WTC11 (cell line): ENCODE measurements around the gene LILRA6. TPM values are rescaled to one million over a fixed set of nuclear protein-coding genes. Genes with fewer than 3 reads are reported as not detected.

Source experiments
- ATAC-seq: fragments of 200-7000 bp; cut with Tn5 transposase; 2 replicates; pipeline ENCODE4 v1.10.0; 2021; ENCODE audit warnings: mild to moderate bottlenecking, moderate library complexity
- CTCF ChIA-PET: fragments of 300-600 bp; sonication (Branson Sonifier 250); formaldehyde crosslinking; loops from one replicate; lab custom pipeline; 2021; ENCODE audit warnings: antibody characterized with exemption; lab: Charles Lee
- POLR2A ChIA-PET: fragments of 350-600 bp; sonication (Branson Sonifier 250); formaldehyde crosslinking; loops from one replicate; lab custom pipeline; 2021; ENCODE audit warnings: antibody characterized with exemption; lab: Charles Lee
- DNase-seq: peaks from one replicate; pipeline ENCODE4 v3.0.0; 2021; ENCODE audit warnings: low spot score
- H3K27ac Mint-ChIP-seq: 2 replicates; pipeline ENCODE4 v1.8.0; 2021; ENCODE audit warnings: mixed read lengths
- H3K27me3 Mint-ChIP-seq: 2 replicates; pipeline ENCODE4 v1.8.0; 2021; ENCODE audit warnings: low read depth, mild to moderate bottlenecking, moderate library complexity, mixed read lengths
- H3K36me3 Mint-ChIP-seq: 2 replicates; pipeline ENCODE4 v1.8.0; 2021; ENCODE audit warnings: mixed read lengths
- H3K4me1 Mint-ChIP-seq: 2 replicates; pipeline ENCODE4 v1.8.0; 2022; ENCODE audit warnings: mixed read lengths
- H3K4me3 Mint-ChIP-seq: 2 replicates; pipeline ENCODE4 v1.8.0; 2021; ENCODE audit warnings: mild to moderate bottlenecking, moderate library complexity, mixed read lengths
- H3K9me3 Mint-ChIP-seq: 2 replicates; pipeline ENCODE4 v1.8.0; 2021; ENCODE audit warnings: mixed read lengths
- ATF2 ChIP-seq: sonication (generic); formaldehyde crosslinking; IDR thresholded peaks from 2 replicates; pipeline ENCODE4 v1.8.1; 2022; ENCODE audit warnings: low read depth, missing genetic modification reagents, borderline replicate concordance
- E2F1 ChIP-seq: sonication (generic); formaldehyde crosslinking; IDR thresholded peaks from 2 replicates; pipeline ENCODE4 v1.8.0; 2022; ENCODE audit warnings: mild to moderate bottlenecking, missing genetic modification reagents
- E2F5 ChIP-seq: sonication (generic); formaldehyde crosslinking; IDR thresholded peaks from 2 replicates; pipeline ENCODE4 v1.8.1; 2022; ENCODE audit warnings: mild to moderate bottlenecking, moderate library complexity, missing genetic modification reagents
- EMX1 ChIP-seq: fragments of 250-450 bp; sonication (Bioruptor Pico); IDR thresholded peaks from 2 replicates; pipeline ENCODE4 v1.8.0; 2021; ENCODE audit warnings: mild to moderate bottlenecking
- ESRRA ChIP-seq: sonication (generic); formaldehyde crosslinking; IDR thresholded peaks from 2 replicates; pipeline ENCODE4 v1.8.1; 2022; ENCODE audit warnings: mild to moderate bottlenecking, missing genetic modification reagents, borderline replicate concordance
- FOXJ3 ChIP-seq: sonication (generic); formaldehyde crosslinking; IDR thresholded peaks from 2 replicates; pipeline ENCODE4 v1.9.0; 2021; ENCODE audit warnings: missing genetic modification reagents, mild to moderate bottlenecking, borderline replicate concordance
- FOXP1 ChIP-seq: sonication (generic); formaldehyde crosslinking; IDR thresholded peaks from 2 replicates; pipeline ENCODE4 v1.8.0; 2022; ENCODE audit warnings: missing genetic modification reagents, mild to moderate bottlenecking, moderate library complexity, borderline replicate concordance
- HMGA2 ChIP-seq: fragments of 250-450 bp; sonication (Bioruptor Pico); IDR thresholded peaks from 2 replicates; pipeline ENCODE4 v1.4.0; 2021; ENCODE audit warnings: mild to moderate bottlenecking, moderate library complexity
- MYBL2 ChIP-seq: sonication (generic); formaldehyde crosslinking; IDR thresholded peaks from 2 replicates; pipeline ENCODE4 v1.8.1; 2023; ENCODE audit warnings: mild to moderate bottlenecking, moderate library complexity, missing genetic modification reagents
- NFYB ChIP-seq: sonication (generic); formaldehyde crosslinking; conservative IDR thresholded peaks from 2 replicates; pipeline ENCODE4 v1.8.0; 2022; ENCODE audit warnings: low read depth, missing genetic modification reagents
- NR3C1 ChIP-seq: sonication (generic); formaldehyde crosslinking; conservative IDR thresholded peaks from 2 replicates; pipeline ENCODE4 v1.8.1; 2023; ENCODE audit warnings: low read depth, mild to moderate bottlenecking, missing genetic modification reagents
- TCF7 ChIP-seq: sonication (generic); formaldehyde crosslinking; IDR thresholded peaks from 2 replicates; pipeline ENCODE4 v1.8.0; 2022; ENCODE audit warnings: mild to moderate bottlenecking, low read depth, missing genetic modification reagents, moderate library complexity
- ZMAT4 ChIP-seq: fragments of 250-450 bp; sonication (Bioruptor Pico); IDR thresholded peaks from 2 replicates; pipeline ENCODE4 v1.9.0; 2021; ENCODE audit warnings: mild to moderate bottlenecking
- ZNF121 ChIP-seq: sonication (generic); formaldehyde crosslinking; IDR thresholded peaks from 2 replicates; pipeline ENCODE4 v1.8.0; 2023; ENCODE audit warnings: missing genetic modification reagents
- ZNF232 ChIP-seq: sonication (generic); formaldehyde crosslinking; IDR thresholded peaks from 2 replicates; pipeline ENCODE4 v1.8.0; 2022; ENCODE audit warnings: mild to moderate bottlenecking, missing genetic modification reagents
- ZNF263 ChIP-seq: sonication (generic); formaldehyde crosslinking; IDR thresholded peaks from 2 replicates; pipeline ENCODE4 v1.8.1; 2022; ENCODE audit warnings: low read depth, mild to moderate bottlenecking, moderate library complexity, missing genetic modification reagents
- ZNF317 ChIP-seq: sonication (generic); formaldehyde crosslinking; IDR thresholded peaks from 2 replicates; pipeline ENCODE4 v1.8.1; 2023; ENCODE audit warnings: low read depth, mild to moderate bottlenecking, moderate library complexity, missing genetic modification reagents, borderline replicate concordance
- total RNA-seq: library from RNA; stranded (reverse); gene quantifications from 3 replicates; pipeline ENCODE4 v1.2.3, GENCODE V29; 2021
- TF ChIP-seq, protein P1 (sequence below): sonication (generic); formaldehyde crosslinking; IDR thresholded peaks from 2 replicates; pipeline ENCODE4 v1.8.1; 2023; ENCODE audit warnings: mild to moderate bottlenecking, missing genetic modification reagents, borderline replicate concordance
- TF ChIP-seq, protein P2 (sequence below): sonication (generic); formaldehyde crosslinking; IDR thresholded peaks from 2 replicates; pipeline ENCODE4 v1.8.1; 2022; ENCODE audit warnings: low read depth, mild to moderate bottlenecking, moderate library complexity, missing genetic modification reagents, borderline replicate concordance
- TF ChIP-seq, protein P3 (sequence below): sonication (generic); formaldehyde crosslinking; IDR thresholded peaks from 2 replicates; pipeline ENCODE4 v1.8.0; 2022; ENCODE audit warnings: mild to moderate bottlenecking, missing genetic modification reagents
- TF ChIP-seq, protein P4 (sequence below): fragments of 250-450 bp; sonication (Bioruptor Pico); IDR thresholded peaks from 2 replicates; pipeline ENCODE4 v1.9.0; 2021; ENCODE audit warnings: mild to moderate bottlenecking, borderline replicate concordance
- TF ChIP-seq, protein P5 (sequence below): sonication (generic); formaldehyde crosslinking; conservative IDR thresholded peaks from 2 replicates; pipeline ENCODE4 v1.8.1; 2022; ENCODE audit warnings: mild to moderate bottlenecking, missing genetic modification reagents

The LILRA6 gene
- total RNA-seq, 1 experiment from 2014 or later, result not detected

DNA sequence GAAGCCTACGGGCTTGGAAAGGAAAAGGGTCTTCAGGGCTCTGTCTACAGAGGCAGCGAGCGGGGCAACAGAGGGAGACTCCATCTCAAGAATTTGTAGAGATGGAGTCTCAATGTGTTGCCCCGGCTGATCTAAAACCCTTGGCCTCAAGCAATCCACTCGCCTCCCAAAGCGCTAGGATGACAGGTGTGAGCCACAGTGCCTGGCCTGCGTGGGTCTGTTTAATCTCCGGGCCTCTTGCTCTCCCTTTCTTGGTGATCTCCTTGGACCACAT lies 33.9 kb downstream of the LILRA6 start:
- H3K9me3 Mint-ChIP-seq, result no peaks in the 10 kb centered on the region
- no peaks in the 10 kb centered on the region; the same call in 1 of the 2 replicates for H3K27me3 Mint-ChIP-seq
- ATAC-seq, result peak; percentile 18; the same call in 1 of the 2 replicates
- peak overlapping the region; percentile 97 for H3K27ac Mint-ChIP-seq
- POLR2A ChIA-PET, result interaction anchor here (1.5 to 3.9 kb wide), 4 partner anchors 9 to 57 kb away, joined by 4 to 21 read pairs (median 7); partner anchors contain the start of genes MBOAT7, RPS9 and TSEN34
- H3K4me1 Mint-ChIP-seq, result peaks cover 40% of the 10 kb centered on the region
- peaks cover 52% of the 10 kb centered on the region for H3K36me3 Mint-ChIP-seq
- CTCF ChIA-PET, result interaction anchor here (0.8 to 2.6 kb wide), 4 partner anchors 19 to 57 kb away, joined by 4 to 14 read pairs (median 4); partner anchors contain the start of gene MBOAT7
- H3K4me3 Mint-ChIP-seq, result no peak overlapping the region
- no peak for DNase-seq
- TF ChIP-seq E2F1 (CRISPR knock-in tag) (no peak), ZNF317 (CRISPR knock-in tag) (no peak), EMX1 (no peak; the same call in 1 of the 2 replicates), MYBL2 (CRISPR knock-in tag) (no peak), ZNF232 (no peak), ESRRA (CRISPR knock-in tag) (no peak), ZNF263 (CRISPR knock-in tag) (no peak), HMGA2 (CRISPR knock-in tag) (no peak), FOXP1 (CRISPR knock-in tag) (no peak), ZNF121 (peak; percentile 57), FOXJ3 (CRISPR knock-in tag) (no peak), ATF2 (CRISPR knock-in tag) (no peak), ZMAT4 (CRISPR knock-in tag) (no peak; the same call in 1 of the 2 replicates), TCF7 (CRISPR knock-in tag) (no peak), E2F5 (CRISPR knock-in tag) (no peak), NFYB (CRISPR knock-in tag) (no peak), NR3C1 (CRISPR knock-in tag) (no peak)
- TF ChIP-seq, protein P1, sequence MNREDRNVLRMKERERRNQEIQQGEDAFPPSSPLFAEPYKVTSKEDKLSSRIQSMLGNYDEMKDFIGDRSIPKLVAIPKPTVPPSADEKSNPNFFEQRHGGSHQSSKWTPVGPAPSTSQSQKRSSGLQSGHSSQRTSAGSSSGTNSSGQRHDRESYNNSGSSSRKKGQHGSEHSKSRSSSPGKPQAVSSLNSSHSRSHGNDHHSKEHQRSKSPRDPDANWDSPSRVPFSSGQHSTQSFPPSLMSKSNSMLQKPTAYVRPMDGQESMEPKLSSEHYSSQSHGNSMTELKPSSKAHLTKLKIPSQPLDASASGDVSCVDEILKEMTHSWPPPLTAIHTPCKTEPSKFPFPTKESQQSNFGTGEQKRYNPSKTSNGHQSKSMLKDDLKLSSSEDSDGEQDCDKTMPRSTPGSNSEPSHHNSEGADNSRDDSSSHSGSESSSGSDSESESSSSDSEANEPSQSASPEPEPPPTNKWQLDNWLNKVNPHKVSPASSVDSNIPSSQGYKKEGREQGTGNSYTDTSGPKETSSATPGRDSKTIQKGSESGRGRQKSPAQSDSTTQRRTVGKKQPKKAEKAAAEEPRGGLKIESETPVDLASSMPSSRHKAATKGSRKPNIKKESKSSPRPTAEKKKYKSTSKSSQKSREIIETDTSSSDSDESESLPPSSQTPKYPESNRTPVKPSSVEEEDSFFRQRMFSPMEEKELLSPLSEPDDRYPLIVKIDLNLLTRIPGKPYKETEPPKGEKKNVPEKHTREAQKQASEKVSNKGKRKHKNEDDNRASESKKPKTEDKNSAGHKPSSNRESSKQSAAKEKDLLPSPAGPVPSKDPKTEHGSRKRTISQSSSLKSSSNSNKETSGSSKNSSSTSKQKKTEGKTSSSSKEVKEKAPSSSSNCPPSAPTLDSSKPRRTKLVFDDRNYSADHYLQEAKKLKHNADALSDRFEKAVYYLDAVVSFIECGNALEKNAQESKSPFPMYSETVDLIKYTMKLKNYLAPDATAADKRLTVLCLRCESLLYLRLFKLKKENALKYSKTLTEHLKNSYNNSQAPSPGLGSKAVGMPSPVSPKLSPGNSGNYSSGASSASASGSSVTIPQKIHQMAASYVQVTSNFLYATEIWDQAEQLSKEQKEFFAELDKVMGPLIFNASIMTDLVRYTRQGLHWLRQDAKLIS, result no peak
- TF ChIP-seq, protein P2, sequence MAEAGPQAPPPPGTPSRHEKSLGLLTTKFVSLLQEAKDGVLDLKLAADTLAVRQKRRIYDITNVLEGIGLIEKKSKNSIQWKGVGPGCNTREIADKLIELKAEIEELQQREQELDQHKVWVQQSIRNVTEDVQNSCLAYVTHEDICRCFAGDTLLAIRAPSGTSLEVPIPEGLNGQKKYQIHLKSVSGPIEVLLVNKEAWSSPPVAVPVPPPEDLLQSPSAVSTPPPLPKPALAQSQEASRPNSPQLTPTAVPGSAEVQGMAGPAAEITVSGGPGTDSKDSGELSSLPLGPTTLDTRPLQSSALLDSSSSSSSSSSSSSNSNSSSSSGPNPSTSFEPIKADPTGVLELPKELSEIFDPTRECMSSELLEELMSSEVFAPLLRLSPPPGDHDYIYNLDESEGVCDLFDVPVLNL, result no peak
- TF ChIP-seq, protein P3, sequence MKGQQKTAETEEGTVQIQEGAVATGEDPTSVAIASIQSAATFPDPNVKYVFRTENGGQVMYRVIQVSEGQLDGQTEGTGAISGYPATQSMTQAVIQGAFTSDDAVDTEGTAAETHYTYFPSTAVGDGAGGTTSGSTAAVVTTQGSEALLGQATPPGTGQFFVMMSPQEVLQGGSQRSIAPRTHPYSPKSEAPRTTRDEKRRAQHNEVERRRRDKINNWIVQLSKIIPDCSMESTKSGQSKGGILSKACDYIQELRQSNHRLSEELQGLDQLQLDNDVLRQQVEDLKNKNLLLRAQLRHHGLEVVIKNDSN, result 0 out of 2 replicates have a peak, but pooled peaks have one; percentile 38
- TF ChIP-seq, protein P4, sequence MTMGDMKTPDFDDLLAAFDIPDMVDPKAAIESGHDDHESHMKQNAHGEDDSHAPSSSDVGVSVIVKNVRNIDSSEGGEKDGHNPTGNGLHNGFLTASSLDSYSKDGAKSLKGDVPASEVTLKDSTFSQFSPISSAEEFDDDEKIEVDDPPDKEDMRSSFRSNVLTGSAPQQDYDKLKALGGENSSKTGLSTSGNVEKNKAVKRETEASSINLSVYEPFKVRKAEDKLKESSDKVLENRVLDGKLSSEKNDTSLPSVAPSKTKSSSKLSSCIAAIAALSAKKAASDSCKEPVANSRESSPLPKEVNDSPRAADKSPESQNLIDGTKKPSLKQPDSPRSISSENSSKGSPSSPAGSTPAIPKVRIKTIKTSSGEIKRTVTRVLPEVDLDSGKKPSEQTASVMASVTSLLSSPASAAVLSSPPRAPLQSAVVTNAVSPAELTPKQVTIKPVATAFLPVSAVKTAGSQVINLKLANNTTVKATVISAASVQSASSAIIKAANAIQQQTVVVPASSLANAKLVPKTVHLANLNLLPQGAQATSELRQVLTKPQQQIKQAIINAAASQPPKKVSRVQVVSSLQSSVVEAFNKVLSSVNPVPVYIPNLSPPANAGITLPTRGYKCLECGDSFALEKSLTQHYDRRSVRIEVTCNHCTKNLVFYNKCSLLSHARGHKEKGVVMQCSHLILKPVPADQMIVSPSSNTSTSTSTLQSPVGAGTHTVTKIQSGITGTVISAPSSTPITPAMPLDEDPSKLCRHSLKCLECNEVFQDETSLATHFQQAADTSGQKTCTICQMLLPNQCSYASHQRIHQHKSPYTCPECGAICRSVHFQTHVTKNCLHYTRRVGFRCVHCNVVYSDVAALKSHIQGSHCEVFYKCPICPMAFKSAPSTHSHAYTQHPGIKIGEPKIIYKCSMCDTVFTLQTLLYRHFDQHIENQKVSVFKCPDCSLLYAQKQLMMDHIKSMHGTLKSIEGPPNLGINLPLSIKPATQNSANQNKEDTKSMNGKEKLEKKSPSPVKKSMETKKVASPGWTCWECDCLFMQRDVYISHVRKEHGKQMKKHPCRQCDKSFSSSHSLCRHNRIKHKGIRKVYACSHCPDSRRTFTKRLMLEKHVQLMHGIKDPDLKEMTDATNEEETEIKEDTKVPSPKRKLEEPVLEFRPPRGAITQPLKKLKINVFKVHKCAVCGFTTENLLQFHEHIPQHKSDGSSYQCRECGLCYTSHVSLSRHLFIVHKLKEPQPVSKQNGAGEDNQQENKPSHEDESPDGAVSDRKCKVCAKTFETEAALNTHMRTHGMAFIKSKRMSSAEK (CRISPR knock-in tag), result 0 out of 2 replicates have a peak, but pooled peaks have one; percentile 1
- TF ChIP-seq, protein P5, sequence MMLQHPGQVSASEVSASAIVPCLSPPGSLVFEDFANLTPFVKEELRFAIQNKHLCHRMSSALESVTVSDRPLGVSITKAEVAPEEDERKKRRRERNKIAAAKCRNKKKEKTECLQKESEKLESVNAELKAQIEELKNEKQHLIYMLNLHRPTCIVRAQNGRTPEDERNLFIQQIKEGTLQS (CRISPR knock-in tag), result no peak
